Common myeloid progenitor, CD34-positive (primary cell): Measurements from ENCODE around the gene NAGPA.

Source experiments
- CTCF ChIA-PET: fragments of 350-600 bp; sonication (Branson Sonifier 250); formaldehyde crosslinking; loops from one replicate; lab custom pipeline; 2021; ENCODE audit warnings: antibody characterized with exemption; lab: Charles Lee
- POLR2A ChIA-PET: fragments of 350-600 bp; sonication (Branson Sonifier 250); formaldehyde crosslinking; loops from one replicate; lab custom pipeline; 2021; ENCODE audit warnings: antibody characterized with exemption; lab: Charles Lee
- DNase-seq, 3 donors: peaks; one replicate each; pipeline versions ENCODE4 v3.0.0 to v3.0.0-alpha.2; 2013
- H3K27ac ChIP-seq, 2 experiments: 1 replicate in 1 of 2; 2 replicates in 1 of 2; pipeline ENCODE4 v1.7.0; 2013; ENCODE audit warnings: inconsistent platforms in 2 of 2, low read length in 2 of 2, mild to moderate bottlenecking in 2 of 2, low read depth in 1 of 2, moderate library complexity in 1 of 2; ENCODE audit not compliant: severe bottlenecking in 2 of 2, insufficient read depth in 1 of 2, poor library complexity in 1 of 2
- H3K27me3 ChIP-seq, 5 experiments: replicated peaks in 2 of 5; 1 replicate in 3 of 5; 2 replicates in 2 of 5; pipeline versions ENCODE4 v1.6.1 to v1.7.0; 2013; ENCODE audit warnings: low read length in 4 of 5, mild to moderate bottlenecking in 2 of 5, moderate library complexity in 2 of 5, inconsistent platforms in 1 of 5; ENCODE audit not compliant: insufficient read depth in 5 of 5, control insufficient read depth in 4 of 5
- H3K36me3 ChIP-seq, 4 experiments: 1 replicate in 2 of 4; 2 replicates in 2 of 4; pipeline versions ENCODE4 v1.6.1 to v1.7.0; 2013; ENCODE audit warnings: low read length in 3 of 4, control low read depth in 1 of 4, mild to moderate bottlenecking in 1 of 4; ENCODE audit not compliant: control insufficient read depth in 4 of 4, insufficient read depth in 4 of 4
- H3K4me1 ChIP-seq, 4 experiments: 1 replicate in 3 of 4; 2 replicates in 1 of 4; pipeline versions ENCODE4 v1.6.1 to v1.7.1; 2013; ENCODE audit warnings: low read length in 3 of 4, mild to moderate bottlenecking in 3 of 4, control low read depth in 1 of 4, inconsistent platforms in 1 of 4, moderate library complexity in 1 of 4; ENCODE audit not compliant: control insufficient read depth in 4 of 4, insufficient read depth in 4 of 4; ENCODE audit errors: control extremely low read depth in 1 of 4
- H3K4me3 ChIP-seq, 7 experiments: 1 replicate in 4 of 7; 2 replicates in 3 of 7; pipeline versions ENCODE4 v1.5.1 to v1.7.0; 2013; ENCODE audit warnings: mild to moderate bottlenecking in 7 of 7, low read length in 6 of 7, moderate library complexity in 6 of 7, inconsistent platforms in 2 of 7, low read depth in 2 of 7, control low read depth in 1 of 7; ENCODE audit not compliant: insufficient read depth in 4 of 7, control insufficient read depth in 1 of 7; ENCODE audit errors: extremely low read depth in 1 of 7
- H3K9me3 ChIP-seq, 5 experiments: 1 replicate in 4 of 5; 2 replicates in 1 of 5; pipeline versions ENCODE4 v1.6.1 to v1.7.1; 2013; ENCODE audit warnings: low read length in 4 of 5, mild to moderate bottlenecking in 2 of 5, inconsistent platforms in 1 of 5, low read depth in 1 of 5, moderate library complexity in 1 of 5; ENCODE audit not compliant: control insufficient read depth in 4 of 5, insufficient read depth in 2 of 5; ENCODE audit errors: control extremely low read depth in 1 of 5
- WGBS: methylation state at CpG from one replicate; pipeline ENCODE4 v1.1.5; 2013; ENCODE audit not compliant: insufficient coverage; 5-methylcytosine and 5-hydroxymethylcytosine counted together

Gene NAGPA

DNA sequence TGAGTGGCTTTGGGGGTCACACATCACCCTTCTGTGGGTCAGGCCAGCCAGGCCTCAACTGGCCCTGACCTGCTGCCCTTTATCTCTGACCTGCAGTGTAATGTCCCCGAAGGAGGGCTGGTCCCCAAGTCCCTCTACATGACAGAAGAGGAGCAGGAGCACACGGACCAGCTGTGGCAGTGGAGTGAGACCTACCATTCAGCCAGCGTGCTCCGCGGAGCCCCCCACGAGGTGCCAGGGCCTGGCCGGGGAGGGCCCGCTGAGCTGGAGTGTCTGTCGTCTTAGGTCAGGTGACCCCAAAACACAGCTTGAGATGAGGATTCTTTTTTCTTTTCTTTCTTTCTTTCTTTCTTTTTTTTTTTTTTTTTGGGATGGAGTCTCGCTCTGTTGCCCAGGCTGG is 26.5 kb downstream of the NAGPA start:
- Histone ChIP-seq H3K36me3 (no peaks in the 10 kb centered on the region), H3K27me3 (peaks cover 0 to 17% (median 3%) of the 10 kb centered on the region in 5 experiments), H3K4me1 (peaks cover 0 to 6% (median 0%) of the 10 kb centered on the region in 4 experiments), H3K9me3 (no peaks in the 10 kb centered on the region), H3K27ac (no peak overlapping the region), H3K4me3 (no peak overlapping the region)
- CTCF ChIA-PET = interaction anchor here (0.6 kb wide), 2 partner anchors 116 to 268 kb away, joined by 3 read pairs; no protein-coding TSS in a partner anchor
- DNase-seq = no peak
- POLR2A ChIA-PET = no interaction called here
- WGBS = 100% methylated on average over 1 of the region's 10 CpGs

DNA sequence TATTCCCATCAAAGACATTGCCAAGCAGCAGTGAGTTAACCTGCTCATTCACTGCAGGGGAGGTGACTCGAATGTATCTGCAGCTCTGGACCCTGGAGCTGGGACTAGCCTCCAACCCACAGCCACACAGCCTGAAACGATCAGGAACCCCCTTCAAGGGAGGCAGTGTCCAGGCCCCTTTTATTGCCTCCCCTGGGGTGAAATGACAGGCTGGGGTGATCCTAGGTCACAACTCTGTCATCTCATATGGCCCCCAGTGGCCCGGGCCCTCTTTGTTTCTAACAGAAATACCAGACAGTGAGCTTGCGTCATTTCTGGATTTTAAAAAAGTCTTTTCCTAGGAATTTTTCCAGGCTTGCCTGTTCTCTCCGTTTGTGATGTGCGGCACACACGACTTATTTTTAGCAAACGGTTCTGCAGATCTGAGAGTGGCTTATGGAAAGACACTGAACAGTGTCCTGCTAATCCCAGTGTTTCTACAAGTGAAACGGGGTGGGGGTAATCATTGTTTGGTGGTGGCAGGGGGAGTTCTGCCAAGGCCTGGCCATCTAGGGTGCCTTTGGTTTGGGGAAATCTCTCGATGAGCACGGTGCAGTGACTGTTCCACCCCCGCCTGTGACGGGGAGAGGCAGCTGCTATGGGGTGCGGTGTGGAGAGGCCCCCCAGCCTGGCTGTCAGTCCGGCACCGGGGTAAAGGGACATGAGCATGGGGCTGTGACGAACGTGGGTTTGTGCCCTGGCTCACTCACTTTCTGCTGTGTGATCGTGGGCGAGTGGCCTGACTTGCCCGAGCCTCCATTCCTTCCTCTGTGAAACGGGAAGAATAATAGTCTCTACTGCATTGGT is 27.2 kb downstream of the NAGPA start:
- H3K9me3 ChIP-seq = no peaks in the 10 kb centered on the region
- peaks cover 0 to 11% (median 0%) of the 10 kb centered on the region in 4 experiments for H3K4me1 ChIP-seq
- H3K4me3 ChIP-seq = no peak overlapping the region
- peaks cover 0 to 16% (median 3%) of the 10 kb centered on the region in 5 experiments for H3K27me3 ChIP-seq
- WGBS = 92% methylated on average over 14 of the region's 22 CpGs
- ChIA-PET POLR2A (no interaction called here), CTCF (no interaction called here)
- H3K27ac ChIP-seq = no peak overlapping the region
- no peak for DNase-seq
- no peaks in the 10 kb centered on the region for H3K36me3 ChIP-seq

DNA sequence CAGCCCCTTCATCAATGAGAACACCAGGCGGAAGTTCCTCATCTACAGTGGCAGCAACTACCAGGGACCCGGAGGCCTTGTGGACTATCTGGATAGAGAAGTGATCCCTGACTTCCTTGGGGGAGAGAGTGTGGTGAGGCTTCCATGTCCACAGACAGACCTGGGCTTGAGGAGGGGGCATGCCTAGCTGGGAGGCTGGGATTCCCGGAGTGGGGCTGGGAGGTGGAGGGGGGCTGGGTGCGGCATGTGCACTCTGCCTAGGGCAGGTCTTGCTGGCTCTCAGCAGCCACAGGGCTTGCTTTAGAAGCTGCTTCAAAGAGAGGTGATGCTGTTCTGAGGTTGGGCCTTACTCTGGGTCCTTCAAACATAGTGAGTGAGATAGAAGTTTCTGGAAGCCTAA is 27.8 kb downstream of the NAGPA start:
- Histone ChIP-seq H3K27me3 (peaks cover 0 to 9% (median 3%) of the 10 kb centered on the region in 5 experiments), H3K4me1 (peaks cover 0 to 14% (median under 1%) of the 10 kb centered on the region in 4 experiments), H3K4me3 (no peak overlapping the region), H3K27ac (no peak overlapping the region), H3K9me3 (no peaks in the 10 kb centered on the region), H3K36me3 (no peaks in the 10 kb centered on the region)
- DNase-seq = no peak
- CTCF ChIA-PET = no interaction called here
- POLR2A ChIA-PET = no interaction called here
- WGBS = 60% methylated on average over 3 of the region's 4 CpGs

DNA sequence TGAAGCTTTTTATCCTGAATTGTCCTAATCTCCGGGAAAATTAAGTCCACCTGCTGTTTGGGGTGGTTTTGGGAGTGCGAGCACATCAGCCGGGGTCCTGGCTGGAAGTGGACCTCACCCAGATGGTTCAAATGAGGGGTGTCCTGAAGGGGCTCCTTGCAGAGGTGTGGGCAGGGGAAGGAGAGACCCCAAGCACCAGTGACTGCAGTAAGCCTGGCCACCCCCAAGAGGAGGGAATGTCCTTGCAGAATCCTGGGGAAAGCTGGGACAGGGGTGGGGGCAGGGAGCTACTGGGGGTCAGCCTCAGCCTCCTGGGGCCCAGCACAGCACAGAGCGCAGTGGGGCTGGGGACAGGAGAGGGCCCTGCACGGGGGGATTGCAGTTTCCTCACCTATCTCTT is 29.4 kb downstream of the NAGPA start:
- Histone ChIP-seq H3K9me3 (no peaks in the 10 kb centered on the region), H3K27ac (no peak overlapping the region), H3K4me1 (peaks cover 0 to 14% (median under 1%) of the 10 kb centered on the region in 4 experiments), H3K27me3 (peaks cover 0 to 7% (median 0%) of the 10 kb centered on the region in 5 experiments), H3K4me3 (no peak overlapping the region), H3K36me3 (no peaks in the 10 kb centered on the region)
- ChIA-PET POLR2A (no interaction called here), CTCF (interaction anchor here (1.0 kb wide), 1 partner anchor 18 kb away, joined by 3 read pairs; no protein-coding TSS in a partner anchor)
- no peak for DNase-seq
- 62% methylated on average over 5 of the region's 5 CpGs for WGBS

DNA sequence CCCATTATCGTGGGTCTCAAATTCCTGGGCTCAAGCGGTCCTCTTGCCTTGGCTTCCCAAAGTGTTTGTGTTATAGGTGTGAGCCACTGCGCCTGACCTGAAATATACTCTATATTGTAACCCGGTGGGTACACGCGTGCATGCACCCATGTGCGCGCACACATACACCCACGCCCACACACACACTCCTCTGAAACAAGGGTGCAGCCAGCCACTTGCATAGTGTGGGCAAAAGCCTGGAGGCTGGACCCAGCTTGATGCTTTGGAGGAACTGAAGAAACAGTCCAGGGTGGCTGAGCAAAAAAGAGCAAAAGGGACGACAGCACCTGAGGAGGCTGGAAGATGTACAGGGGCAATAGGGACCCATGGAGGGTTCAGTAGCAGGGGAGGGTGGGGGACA is 29.9 kb downstream of the NAGPA start:
- POLR2A ChIA-PET = no interaction called here
- DNase-seq = no peak
- CTCF ChIA-PET = no interaction called here
- peaks cover 0 to 7% (median 0%) of the 10 kb centered on the region in 5 experiments for H3K27me3 ChIP-seq
- H3K9me3 ChIP-seq = no peaks in the 10 kb centered on the region
- H3K4me1 ChIP-seq = peaks cover 0 to 14% (median under 1%) of the 10 kb centered on the region in 4 experiments
- H3K36me3 ChIP-seq = no peaks in the 10 kb centered on the region
- 100% methylated on average over 2 of the region's 10 CpGs for WGBS
- no peak overlapping the region for H3K27ac ChIP-seq
- H3K4me3 ChIP-seq = no peak overlapping the region

DNA sequence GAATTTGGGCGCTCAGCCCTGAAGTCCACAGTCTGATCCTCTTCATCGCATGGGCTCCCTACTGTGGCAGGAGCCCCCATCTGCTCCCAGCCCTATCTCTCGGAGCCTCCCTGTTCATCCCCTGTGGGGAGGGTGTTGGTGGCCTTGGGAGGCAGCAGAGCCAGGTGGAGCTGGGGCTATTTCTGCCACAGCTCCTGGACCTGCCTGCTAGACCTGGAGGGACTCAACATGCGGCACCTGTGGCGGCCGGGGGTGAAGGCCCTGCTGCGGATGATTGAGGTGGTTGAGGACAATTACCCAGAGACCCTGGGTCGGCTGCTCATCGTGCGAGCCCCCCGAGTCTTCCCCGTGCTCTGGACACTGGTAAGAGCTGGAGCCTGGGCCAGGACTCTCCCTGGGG is 30.5 kb downstream of the NAGPA start:
- H3K27me3 ChIP-seq = peaks cover 0 to 7% (median 0%) of the 10 kb centered on the region in 5 experiments
- DNase-seq = no peak
- H3K4me3 ChIP-seq = no peak overlapping the region
- whole genome bisulfite sequencing = 96% methylated on average over 10 of the region's 12 CpGs
- ChIA-PET POLR2A (no interaction called here), CTCF (no interaction called here)
- no peaks in the 10 kb centered on the region for H3K36me3 ChIP-seq
- peaks cover 0 to 14% (median under 1%) of the 10 kb centered on the region in 4 experiments for H3K4me1 ChIP-seq
- no peaks in the 10 kb centered on the region for H3K9me3 ChIP-seq
- H3K27ac ChIP-seq = no peak overlapping the region

DNA sequence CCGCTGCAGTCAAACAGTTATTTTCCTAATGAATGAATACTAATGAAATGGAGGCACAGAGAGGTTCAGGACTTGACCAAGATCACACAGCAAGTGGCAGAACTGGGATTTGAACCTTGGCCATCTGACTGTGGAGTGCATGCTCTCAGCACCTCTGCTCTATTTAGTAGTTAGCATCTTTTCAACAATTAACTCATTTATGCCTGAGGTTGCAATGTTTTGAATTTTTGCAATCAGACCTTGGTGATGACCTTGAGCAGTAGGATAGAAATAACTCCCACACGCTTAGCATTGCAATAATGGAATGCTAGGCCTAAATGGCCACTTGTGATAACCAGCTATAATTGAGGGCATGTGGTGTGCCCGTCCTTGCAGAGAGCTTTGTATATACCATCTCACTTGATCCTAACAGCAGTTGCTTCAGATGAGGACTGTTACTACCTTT is 31.0 kb downstream of the NAGPA start:
- no peak for DNase-seq
- WGBS = 95% methylated on average over 3 of the region's 3 CpGs
- peaks cover 0 to 14% (median under 1%) of the 10 kb centered on the region in 4 experiments for H3K4me1 ChIP-seq
- H3K27me3 ChIP-seq = peaks cover 0 to 7% (median 0%) of the 10 kb centered on the region in 5 experiments
- CTCF ChIA-PET = no interaction called here
- POLR2A ChIA-PET = no interaction called here
- H3K36me3 ChIP-seq = no peaks in the 10 kb centered on the region
- no peak overlapping the region for H3K4me3 ChIP-seq
- H3K27ac ChIP-seq = no peak overlapping the region
- H3K9me3 ChIP-seq = no peaks in the 10 kb centered on the region
